ENCODE data around the gene HNRNPU. TPM values are rescaled to one million over a fixed set of nuclear protein-coding genes. Genes with fewer than 3 reads are reported as not detected.

The HNRNPU gene
- 100 to 1,000 TPM; 517 to 556 TPM for total RNA-seq
- polyA plus RNA-seq (2013, experiment 1 of 2), result 401 TPM
- polyA plus RNA-seq (2013, experiment 2 of 2), result 378 TPM
- long read RNA-seq, experiment 1, full-length matches to known transcripts, result 55 of 222 reads
- long read RNA-seq, experiment 1, partial matches to known transcripts, result 80 of 222 reads
- long read RNA-seq, experiment 1, other reads (novel, unspliced or antisense), result 87 of 222 reads
- long read RNA-seq, experiment 2, full-length matches to known transcripts, result 930 of 1,084 reads
- long read RNA-seq, experiment 2, partial matches to known transcripts, result 82 of 1,084 reads
- long read RNA-seq, experiment 2, other reads (novel, unspliced or antisense), result 72 of 1,084 reads
- long read RNA-seq, experiment 3, full-length matches to known transcripts, result 283 of 400 reads
- long read RNA-seq, experiment 3, partial matches to known transcripts, result 101 of 400 reads
- long read RNA-seq, experiment 3, other reads (novel, unspliced or antisense), result 16 of 400 reads
- long read RNA-seq, experiment 4, full-length matches to known transcripts, result 3 of 55 reads
- long read RNA-seq, experiment 4, partial matches to known transcripts, result 49 of 55 reads
- long read RNA-seq, experiment 4, other reads (novel, unspliced or antisense), result 3 of 55 reads

GRCh38 chr1:244864253-244865027 lies at the start of gene HNRNPU:
Gene HNRNPU, minus strand, starts transcription at chr1:244864543. Its CDS starts 236 bp downstream, at chr1:244864307.
- Histone ChIP-seq H3K27me3 (ENCODE audit: control insufficient read depth, insufficient read depth, low read length, poor library complexity, severe bottlenecking) (no peaks in the 10 kb centered on the region), H3K4me3 (ENCODE audit: low read length) (peak within 1 kb of the TSS; percentile 93), H3K27ac (ENCODE audit: low read depth, low read length) (peak within 1 kb of the TSS; percentile 98), H3K4me1 (ENCODE audit: control insufficient read depth, insufficient read depth, low read length) (peaks cover 2% of the 10 kb centered on the region), H3K36me3 (ENCODE audit: control insufficient read depth, insufficient read depth, low read length) (peaks cover 32% of the 10 kb centered on the region), H3K9me3 (ENCODE audit: control insufficient read depth, low read length) (no peaks in the 10 kb centered on the region), H3K9ac (ENCODE audit: extremely low read depth, low read length, poor library complexity, severe bottlenecking) (peak within 1 kb of the TSS; percentile 96)
- Mint-ChIP-seq H3K9me3 (no peaks in the 10 kb centered on the region), H3K4me3 (peak within 1 kb of the TSS; percentile 93), H3K27ac (peak within 1 kb of the TSS; percentile 95), H3K36me3 (ENCODE audit: low read depth) (peaks cover 32% of the 10 kb centered on the region), H3K27me3 (ENCODE audit: insufficient read depth) (no peaks in the 10 kb centered on the region), H3K4me1 (peaks cover 31% of the 10 kb centered on the region)
- 0% methylated on average over 33 to 71 of the region's 71 CpGs for WGBS, 2 experiments (ENCODE audit: insufficient coverage in 1 of 2, insufficient read length in 1 of 2)
- DNase-seq, result peak; percentile 97
- peak; percentile 68 for TF ChIP-seq CTCF (conservative IDR thresholded peaks at IDR 0.05)

GRCh38 chr1:244913806-244914205 lies 49.5 kb upstream of the HNRNPU start:
- no peak for DNase-seq
- Histone ChIP-seq H3K9ac (ENCODE audit: extremely low read depth, low read length, poor library complexity, severe bottlenecking) (no peak overlapping the region), H3K27ac (ENCODE audit: low read depth, low read length) (no peak overlapping the region), H3K27me3 (ENCODE audit: control insufficient read depth, insufficient read depth, low read length, poor library complexity, severe bottlenecking) (peaks cover 6% of the 10 kb centered on the region), H3K36me3 (ENCODE audit: control insufficient read depth, insufficient read depth, low read length) (no peaks in the 10 kb centered on the region), H3K9me3 (ENCODE audit: control insufficient read depth, low read length) (no peaks in the 10 kb centered on the region), H3K4me1 (ENCODE audit: control insufficient read depth, insufficient read depth, low read length) (no peaks in the 10 kb centered on the region), H3K4me3 (ENCODE audit: low read length) (no peak overlapping the region)
- 89 to 91% methylated on average over 14 to 15 of the region's 15 CpGs for WGBS, 2 experiments (ENCODE audit: insufficient coverage in 1 of 2, insufficient read length in 1 of 2)
- Mint-ChIP-seq H3K9me3 (no peaks in the 10 kb centered on the region), H3K4me3 (no peak overlapping the region), H3K36me3 (ENCODE audit: low read depth) (no peaks in the 10 kb centered on the region), H3K4me1 (no peaks in the 10 kb centered on the region), H3K27ac (no peak overlapping the region), H3K27me3 (ENCODE audit: insufficient read depth) (peaks cover 17% of the 10 kb centered on the region)
- TF ChIP-seq CTCF (conservative IDR thresholded peaks at IDR 0.05), result no peak

GRCh38 chr1:244904119-244904518 lies 39.8 kb upstream of the HNRNPU start:
- no peak for DNase-seq
- no peaks in the 10 kb centered on the region for H3K9me3 ChIP-seq (ENCODE audit: control insufficient read depth, low read length)
- no peaks in the 10 kb centered on the region for H3K4me1 ChIP-seq (ENCODE audit: control insufficient read depth, insufficient read depth, low read length)
- Mint-ChIP-seq H3K27ac (no peak overlapping the region), H3K4me1 (no peaks in the 10 kb centered on the region), H3K27me3 (ENCODE audit: insufficient read depth) (no peaks in the 10 kb centered on the region), H3K9me3 (no peaks in the 10 kb centered on the region), H3K36me3 (ENCODE audit: low read depth) (no peaks in the 10 kb centered on the region), H3K4me3 (no peak overlapping the region)
- H3K27me3 ChIP-seq (ENCODE audit: control insufficient read depth, insufficient read depth, low read length, poor library complexity, severe bottlenecking), result no peaks in the 10 kb centered on the region
- H3K27ac ChIP-seq (ENCODE audit: low read depth, low read length), result no peak overlapping the region
- no peak for TF ChIP-seq CTCF (conservative IDR thresholded peaks at IDR 0.05)
- no peak overlapping the region for H3K4me3 ChIP-seq (ENCODE audit: low read length)
- 92% methylated on average over 2 to 3 of the region's 3 CpGs for WGBS, 2 experiments (ENCODE audit: insufficient coverage in 1 of 2, insufficient read length in 1 of 2)
- H3K36me3 ChIP-seq (ENCODE audit: control insufficient read depth, insufficient read depth, low read length), result no peaks in the 10 kb centered on the region
- no peak overlapping the region for H3K9ac ChIP-seq (ENCODE audit: extremely low read depth, low read length, poor library complexity, severe bottlenecking)

All from endodermal cell (in vitro differentiated cells).